Measurements from ENCODE around the gene CLDN4.
"Not testable (repeated sequence)": the region's sequence is repeated elsewhere in the genome, so short reads cannot be mapped to it uniquely, and the experiment has no call there.

The CLDN4 gene

DNA sequence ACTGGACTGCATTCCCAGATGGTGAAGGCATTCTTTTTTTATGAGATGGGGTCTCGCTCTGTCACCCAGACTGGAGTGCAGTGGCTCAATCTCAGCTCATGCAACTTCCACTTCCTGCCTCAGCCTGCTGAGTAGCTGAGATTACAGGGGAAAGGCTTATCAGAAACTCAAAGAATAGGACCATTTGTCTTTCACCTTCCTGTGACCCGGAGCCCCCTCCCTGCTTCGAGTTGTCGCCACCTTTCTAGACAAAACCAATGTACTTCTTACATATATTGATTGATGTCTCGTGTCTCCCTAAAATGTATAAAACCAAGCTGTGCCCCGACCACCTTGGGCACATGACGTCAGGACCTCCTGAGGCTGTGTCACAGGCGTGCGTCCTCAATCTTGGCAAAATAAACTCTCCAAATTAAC, 13.3 kb downstream of the CLDN4 start:
- DNase-seq, result no peak

DNA sequence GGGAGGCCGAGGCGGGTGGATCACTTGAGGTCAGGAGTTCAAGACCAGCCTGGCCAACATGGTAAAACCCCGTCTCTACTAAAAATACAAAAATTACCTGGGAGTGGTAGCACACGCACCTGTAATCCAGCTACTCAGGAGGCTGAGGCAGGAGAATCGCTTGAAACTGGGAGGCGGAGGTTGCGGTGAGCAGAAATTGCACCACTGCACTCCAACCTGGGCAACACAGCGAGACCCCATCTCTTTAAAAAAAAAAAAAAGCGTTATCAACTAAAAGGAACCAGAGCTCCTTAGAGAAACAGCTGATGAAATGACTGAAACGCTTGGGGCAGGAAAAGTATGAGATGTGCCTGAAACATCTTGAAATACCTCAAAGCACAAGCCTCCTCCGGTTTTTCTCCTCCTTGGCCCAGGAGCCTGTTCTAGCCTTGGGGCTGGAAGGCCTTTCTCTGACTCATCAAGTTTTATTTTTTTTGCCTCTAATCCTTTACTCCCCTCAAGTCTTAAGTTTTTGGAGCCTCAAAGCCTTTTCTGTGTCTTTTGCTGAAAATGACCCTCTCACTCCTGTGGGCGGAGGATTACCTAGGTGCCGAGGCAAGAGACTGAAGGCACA, 14.2 kb downstream of the CLDN4 start:
- DNase-seq, result no peak

DNA sequence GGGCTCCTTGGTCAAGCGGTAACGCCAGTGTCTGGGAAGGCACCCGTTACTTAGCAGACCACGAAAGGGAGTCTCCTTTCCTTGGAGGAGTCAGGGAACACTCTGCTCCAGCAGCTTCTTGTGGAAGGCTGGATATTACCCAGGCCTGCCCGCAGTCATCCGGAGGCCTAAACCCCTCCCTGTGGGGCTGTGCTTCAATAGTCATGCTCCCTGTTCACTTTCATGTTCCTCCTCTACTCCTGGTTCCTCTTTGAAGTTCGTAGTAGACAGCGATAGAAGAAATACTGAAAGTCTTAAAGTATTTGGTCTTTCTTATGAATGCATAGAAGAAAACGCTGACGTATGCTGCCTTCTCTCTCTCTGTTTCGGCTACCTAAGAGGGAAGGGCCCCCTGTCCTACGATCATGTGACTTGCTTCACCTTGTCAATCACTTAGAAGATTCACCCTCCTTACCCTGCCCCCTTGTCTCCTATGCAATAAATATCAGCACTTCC, 15.0 kb downstream of the CLDN4 start:
- DNase-seq, result not testable (repeated sequence)

DNA sequence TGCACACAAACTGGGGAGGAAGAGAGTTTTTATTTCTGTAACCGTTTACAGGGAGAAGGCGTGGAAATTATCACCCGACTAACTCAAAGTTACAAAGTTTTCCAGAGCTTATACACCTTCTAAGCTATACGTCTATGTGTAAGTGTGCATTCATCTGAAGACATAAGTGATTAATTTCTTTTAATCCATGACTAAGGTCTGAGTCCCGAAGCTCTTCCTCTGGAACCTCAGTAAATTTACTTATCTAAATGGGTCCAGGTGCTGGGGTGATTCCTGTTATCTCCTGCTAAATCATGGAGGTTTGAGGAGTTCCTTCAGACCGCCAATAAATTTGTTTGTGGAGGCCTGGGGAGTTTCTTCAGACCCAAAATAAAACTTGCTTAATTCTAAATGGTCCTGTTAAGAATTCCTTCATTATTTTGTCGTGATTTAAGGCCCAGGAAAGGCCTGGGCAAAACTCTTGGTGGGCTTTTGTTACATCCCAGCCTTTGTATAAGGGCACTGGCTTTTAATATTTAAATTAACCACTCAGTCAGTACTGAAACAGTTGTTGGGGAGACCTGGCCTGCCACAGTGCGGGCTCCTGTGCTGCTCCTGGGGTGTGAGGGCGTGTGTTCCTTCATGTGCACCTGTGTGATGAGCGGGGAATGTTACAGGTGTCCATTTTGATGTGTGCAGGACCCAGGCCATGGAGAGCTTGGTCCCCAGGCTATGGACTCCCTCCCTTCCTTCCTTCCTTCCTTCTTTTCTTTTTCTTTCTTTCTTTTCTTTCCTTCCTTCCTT, 17.3 kb downstream of the CLDN4 start:
- no peak for DNase-seq

DNA sequence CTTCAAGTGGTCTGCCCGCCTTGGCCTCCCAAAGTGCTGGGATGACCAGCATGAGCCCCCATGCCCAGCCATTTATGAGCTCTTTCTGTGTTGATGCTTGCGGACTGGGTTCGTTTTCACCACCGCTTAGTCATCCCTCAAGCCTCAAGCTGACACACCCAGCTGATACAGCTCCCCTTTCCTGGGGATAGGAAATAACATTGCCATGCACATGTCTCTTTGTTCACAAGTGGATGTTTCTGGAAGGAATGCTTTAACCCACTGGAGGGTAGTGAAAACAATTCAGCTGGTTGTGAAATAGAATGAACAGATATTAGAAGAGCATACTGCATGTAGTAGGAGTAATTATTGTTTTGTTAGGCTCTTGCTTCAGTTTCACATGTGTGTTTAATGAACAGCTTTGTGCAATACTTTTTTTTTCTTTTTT, 20.0 kb downstream of the CLDN4 start:
- DNase-seq, result no peak

DNA sequence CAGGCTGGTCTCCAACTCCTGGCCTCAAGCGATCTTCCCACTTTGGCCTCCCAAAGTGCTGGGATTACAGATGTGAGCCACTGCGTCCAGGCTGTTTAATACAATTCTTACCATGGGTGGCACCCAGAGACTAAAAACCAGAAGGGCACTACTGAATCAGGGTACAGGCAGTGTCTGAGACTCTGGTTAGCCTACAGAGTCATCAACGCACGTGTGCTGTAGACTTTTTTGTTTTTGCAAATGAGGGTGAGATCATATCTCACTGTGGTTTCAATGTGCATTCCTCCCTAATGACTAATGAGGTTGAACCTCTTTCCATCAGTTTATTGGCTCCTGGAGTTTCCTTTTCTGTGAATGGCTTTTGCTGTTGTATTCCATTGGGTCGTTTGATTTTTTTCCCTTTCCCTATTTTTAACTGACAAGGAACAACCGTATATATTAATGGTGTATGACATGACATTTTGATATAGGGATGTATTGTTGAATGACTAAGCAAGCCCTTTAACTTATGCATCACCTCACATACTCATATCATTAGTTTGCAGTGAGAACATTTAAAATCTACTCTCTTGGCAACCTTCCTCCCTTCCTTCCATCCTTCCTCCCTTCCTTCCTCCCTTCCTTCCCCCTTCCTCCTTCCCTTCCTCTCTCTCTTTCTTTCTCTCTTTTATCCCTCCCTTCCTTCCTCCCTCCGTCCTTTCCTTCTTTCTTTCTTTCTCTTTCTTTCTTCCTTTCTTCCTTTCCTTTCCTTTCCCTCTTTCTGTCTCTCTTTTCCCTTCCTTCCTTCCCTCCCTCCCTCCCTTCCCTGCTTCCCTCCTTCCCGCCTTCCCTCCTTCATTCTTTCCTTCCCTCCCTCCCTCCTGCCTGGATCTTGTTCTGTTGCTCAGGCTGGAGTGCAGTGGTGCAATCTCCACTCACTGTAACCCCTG, 20.9 kb downstream of the CLDN4 start:
- DNase-seq, result no peak

DNA sequence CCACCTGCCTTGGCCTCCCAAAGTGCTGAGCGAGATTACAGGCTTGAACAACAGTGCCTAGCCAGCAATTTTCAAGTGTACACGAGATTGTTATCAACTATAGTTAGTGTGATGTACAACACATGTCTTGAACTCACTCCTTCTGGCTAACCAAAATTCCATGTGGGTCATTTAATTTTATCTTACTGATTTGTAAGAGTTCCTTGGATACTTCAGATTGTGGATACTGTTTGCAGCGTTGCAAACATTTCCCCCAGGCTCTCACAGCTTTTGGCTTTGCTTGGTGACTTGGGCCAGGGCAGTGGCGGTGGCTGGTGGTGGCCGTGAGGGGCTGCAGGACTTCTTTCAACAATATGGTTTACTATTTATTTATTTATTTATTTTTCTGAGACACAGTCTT, 21.7 kb downstream of the CLDN4 start:
- no peak for DNase-seq

DNA sequence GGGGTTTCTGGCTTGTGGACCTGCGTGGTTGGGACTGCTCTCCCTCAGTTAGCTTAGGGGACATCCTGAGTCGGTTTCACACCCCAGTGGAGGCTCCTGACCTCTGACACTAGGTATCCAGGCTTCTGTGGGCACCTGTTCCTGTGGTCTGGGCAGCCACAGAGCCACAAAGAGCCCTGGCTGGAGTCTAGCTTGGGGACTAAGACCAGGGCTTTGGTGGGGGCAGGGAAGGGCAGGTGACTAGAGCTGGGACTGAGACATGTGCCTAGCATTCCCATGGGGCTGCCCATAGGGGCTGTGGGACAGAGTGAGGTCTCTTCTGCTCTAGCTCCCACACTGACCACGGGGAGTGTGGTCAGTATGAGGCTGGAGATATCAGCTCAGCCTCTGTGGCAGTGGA, 26.1 kb downstream of the CLDN4 start:
- no peak for DNase-seq

DNA sequence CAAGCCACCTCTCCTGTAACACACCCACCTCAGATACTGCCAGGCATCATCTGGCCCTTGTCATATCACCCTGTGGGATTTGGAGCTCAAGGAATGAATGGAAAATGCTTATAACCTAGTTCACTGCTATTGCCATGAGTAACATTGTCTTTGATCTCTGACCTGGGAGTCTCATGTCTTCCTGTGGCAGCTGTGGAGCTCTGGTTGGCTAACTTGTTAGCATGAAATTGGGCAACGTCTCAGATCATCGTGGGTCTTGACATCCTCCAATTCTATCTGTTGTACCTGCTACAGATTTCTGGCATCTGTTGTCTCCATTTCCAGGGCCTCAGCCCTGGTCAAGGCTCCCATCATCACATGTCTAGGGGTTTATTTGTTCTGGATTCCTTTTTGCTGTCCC, 28.0 kb downstream of the CLDN4 start:
- no peak for DNase-seq

DNA sequence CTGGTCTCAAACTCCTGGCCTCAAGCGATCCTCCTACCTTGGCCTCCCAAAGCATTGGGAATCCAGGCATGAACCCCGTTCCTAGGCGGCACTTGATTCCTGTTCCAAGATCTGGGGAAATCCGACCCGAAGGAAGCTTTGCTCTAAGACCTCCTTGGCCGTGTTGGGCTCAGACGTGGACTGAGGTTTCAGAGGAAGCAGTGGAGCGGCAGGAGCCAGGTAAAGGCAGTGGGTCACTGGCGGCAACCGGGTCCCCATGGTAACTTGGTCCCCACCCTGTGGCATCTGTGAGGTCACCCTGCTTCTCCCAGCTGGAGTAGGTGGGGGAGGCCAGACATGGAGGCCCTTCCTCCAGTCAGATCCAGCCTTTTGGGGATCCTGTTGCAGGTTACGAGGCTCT, 30.1 kb downstream of the CLDN4 start, which contains the start of gene TMEM270:
TMEM270 (plus strand) TSS at position 301 of the 400 bp plus-strand sequence; CDS start at position 337, 36 bp downstream.
- no peak for DNase-seq

DNA sequence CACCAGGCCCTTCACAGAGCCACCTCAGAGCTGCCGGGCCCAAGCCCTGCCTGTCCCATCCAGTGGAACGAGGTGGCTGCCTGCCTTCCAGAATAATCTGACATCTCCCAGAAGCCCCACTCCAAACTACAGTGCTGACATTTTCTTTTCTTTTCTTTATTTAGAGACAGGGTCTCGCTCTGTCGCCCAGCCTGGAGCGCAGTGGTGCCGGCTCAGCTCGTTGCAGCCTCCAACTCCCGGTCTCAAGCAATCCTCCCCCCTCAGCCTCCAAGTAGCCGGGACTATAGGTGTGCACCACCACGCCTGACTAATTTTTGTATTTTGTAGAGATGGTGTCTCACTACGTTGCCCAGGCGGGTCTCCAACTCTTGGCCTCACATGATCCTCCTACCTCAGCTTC, 30.5 kb downstream of the CLDN4 start:
- DNase-seq, result no peak

DNA sequence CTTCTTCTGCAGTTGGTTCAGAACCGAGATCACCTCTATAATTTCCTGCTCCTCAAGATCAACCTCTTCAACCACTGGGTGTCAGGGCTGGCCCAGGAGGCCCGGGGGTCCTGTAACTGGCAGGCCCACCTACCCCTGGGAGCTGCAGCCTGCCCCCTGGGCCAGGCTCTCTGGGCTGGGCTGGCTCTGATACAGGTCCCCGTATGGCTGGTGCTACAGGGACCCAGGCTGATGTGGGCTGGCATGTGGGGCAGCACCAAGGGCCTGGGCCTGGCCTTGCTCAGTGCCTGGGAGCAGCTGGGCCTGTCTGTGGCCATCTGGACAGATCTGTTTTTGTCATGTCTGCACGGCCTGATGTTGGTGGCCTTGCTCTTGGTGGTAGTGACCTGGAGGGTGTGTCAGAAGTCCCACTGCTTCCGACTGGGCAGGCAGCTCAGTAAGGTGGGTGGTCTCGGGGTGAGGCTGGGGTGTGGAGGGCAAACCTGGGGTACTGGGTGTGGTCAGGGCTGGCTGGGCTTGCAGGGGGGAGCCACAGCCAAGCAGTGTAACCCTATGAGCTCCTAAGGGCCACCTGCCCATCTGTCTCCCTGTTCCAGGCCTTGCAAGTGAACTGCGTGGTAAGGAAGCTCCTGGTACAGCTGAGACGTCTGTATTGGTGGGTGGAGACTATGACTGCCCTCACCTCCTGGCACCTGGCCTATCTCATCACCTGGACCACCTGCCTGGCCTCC, 34.4 kb downstream of the CLDN4 start:
- no peak for DNase-seq

DNA sequence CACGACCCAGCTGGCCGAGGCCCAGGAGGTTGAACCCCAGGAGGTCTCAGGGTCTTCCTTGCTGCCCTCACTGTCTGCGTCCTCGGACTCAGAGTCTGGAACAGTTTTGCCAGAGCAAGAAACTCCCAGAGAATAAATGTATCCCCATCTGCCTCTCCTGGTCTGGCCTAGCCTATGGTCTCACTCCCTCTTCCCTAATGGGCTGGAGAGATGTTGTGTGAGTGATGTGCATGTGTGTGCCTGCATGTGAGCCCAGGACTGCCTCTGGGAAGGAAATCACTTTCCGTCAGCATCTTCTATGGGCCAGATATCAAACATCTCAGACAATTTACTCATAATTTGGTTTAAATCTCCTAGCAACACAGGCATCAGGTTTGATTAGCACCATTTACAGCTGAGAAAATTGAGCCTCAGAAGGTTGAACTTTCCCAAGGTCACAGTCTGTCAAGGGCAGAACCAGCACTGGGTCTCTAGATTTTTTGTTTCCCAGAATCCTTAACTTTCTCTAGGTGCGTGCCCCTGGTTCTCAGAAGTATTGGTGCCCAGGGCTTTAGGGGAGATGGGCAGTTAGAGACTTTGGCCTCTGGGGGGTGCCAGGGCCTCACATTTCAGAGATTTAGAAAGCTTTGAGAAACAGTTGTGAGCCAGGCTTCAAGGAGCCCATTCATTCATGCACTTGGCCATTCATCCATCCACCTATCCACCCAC, 35.1 kb downstream of the CLDN4 start:
- no peak for DNase-seq

DNA sequence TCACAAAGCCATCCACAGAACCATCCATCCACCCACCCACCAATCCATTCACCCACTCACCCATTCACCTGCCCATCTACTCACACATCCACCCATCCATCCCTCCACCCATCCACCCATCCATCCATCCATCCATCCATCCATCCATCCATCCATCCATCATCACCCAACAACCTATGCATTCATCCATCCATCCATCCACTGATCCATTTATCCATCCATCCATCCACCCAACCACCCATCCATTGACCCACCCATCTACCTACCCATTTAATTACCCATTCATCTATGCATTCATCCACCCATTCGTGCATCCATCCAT, 35.6 kb downstream of the CLDN4 start:
- no peak for DNase-seq

DNA sequence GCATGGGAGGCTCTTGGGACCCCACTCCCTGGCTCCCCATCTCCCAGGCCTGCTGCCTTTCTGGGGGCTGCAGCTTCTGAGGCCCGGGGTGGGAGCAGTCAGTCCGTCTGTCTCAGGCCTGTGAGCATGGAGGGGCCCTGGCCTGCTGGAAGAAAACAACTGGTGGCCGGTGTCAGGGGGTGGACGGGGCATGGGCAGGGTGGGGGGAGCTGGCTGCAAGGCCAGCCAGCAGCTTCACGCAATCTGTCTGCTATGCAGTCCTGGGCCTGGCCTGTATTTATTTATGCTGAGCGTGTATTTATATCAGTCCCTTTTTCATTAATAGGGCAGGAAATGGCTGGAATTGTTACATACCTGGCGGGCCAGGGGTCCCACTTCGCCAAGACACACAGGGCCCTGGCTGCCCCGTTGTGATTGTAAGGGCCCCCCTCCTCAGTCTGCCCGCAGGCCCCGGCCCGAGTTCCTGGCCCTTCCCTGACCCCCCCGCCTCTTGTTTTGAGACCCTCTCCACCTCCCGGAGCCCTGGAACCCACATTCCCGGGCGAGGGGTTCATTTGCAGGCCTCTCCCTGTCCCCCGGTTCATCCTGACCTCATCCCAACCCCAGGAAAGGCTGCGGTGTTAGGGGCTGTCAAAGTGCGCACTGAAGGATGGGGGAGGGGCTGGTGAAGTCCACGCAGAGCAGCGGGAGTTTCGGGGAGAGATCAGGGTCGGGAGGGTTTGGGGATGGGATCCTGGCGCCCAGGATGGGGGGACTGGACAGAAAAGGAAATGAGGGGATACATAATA, 38.4 kb downstream of the CLDN4 start:
- no peak for DNase-seq

DNA sequence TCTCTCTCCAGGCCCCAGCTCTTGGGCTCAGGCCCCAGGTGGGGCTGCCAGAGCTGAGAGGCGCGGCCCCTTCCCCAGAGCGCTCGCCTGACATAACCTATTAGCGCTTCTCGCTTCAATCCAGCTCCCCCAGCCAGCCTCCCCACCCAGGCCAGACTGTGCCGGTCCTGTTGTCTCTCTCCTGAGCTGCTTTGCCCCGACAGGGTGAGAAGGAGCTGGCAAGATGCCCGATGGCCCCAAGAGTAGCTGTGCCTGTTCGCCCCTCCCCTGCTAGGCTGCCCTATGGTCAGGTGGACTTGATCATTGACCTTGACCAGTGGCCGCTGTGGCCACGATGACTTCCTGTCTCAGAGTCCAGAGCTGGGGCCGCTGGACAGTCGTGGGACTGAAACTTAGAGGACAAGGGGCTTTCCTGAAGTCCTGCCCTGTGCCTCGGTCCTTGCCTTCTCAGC, 39.3 kb downstream of the CLDN4 start:
- DNase-seq, result no peak

DNA sequence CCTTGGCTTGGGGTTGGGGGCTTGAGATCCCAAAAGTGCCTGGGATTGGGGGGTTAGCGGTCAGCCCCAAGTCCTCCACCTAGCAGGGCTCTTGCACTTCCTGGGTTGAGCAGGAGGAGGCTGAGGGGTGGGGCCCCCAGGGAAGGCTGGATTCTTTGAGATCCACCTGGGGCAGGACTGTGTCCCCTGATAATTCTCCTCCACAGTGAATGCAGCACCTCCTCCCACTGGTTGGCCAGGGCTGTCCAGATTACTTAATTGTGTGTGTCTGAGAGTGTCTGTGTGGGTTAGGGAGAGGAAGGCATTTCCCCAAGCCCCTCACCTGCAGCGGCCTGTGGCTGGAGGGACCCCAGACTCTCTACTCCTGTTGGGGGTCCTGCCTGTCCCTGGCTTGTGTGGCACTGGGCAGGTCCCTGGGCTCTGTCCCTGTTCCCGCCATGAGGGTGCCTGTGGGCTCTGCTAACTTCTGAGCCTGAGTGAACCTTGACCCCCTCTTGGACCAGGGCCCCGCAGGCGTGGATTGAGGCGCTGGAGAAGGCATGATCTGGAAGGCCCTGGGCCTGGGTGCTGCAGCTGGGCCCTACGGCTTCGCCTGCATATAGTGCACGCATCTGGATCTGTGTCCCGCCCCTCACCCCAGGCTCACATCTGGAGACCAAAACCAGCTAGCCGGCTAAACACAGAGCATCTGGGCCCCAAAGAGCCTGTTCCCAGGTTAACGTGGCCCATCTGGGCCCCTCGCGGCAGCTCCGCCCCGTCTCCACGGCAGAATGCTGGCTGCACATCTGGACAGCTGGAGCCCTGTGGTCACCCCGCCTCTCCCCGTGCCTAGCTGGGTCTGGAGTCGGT, 40.6 kb downstream of the CLDN4 start:
- DNase-seq, result no peak

DNA sequence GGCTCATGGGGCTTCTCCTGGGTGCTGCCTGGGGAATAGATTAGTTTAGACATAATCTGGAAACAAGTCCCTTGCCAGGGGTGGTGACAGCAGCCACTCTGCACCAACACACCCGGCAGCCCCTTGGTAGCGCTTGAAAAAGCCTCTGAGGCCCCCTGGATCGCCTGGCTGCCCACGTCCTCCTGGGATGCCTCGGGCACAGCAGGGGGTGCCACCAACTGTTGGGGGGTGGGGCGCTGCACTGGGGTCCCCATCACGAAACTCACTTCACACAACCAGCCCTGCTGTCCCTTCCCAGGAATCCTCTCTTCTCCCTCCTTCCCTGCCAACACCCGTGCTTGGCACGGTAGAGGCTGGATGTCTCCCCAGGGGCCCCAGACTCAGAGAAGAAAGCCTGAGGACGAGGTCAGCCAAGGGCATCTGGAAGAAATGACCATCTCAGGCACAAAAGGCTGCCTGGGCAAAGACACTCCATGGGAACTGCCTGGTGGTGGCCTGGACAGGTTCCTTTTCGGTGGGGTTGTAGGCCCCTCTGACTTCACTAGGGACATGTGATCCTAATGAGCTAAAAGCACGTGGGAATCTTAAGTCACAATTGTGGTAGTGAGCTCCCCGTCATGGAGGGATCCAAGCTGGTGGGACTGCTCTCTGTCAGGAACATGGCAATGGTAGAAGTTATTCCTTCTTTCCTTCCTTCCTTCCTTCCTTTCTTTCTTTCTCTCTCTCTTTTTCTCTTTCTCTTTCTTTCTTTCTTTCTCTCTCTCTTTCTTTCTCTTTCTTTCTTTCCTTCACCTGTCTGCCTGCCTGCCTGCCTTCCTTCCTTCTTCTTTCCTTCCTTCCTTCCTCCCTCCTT, 41.5 kb downstream of the CLDN4 start:
- no peak for DNase-seq

DNA sequence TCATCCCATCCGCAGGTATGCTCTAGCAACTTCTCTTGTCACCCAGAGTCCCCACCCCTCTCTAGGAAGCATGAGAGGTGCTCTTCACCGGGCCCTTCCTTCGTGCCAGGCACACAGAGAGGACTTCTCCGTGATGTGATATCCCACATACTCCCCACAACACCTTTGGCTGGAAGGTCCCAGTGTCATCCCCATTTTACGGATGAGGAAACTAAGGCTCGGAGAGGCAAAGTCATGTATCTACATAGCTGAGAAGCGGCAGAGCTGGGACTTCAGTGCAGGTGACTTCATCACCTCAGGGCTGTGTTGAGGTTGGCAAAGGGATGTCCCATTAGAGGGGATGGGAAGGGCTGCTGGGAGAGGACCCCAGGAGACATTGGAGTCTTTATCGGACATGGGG, 45.6 kb downstream of the CLDN4 start:
- no peak for DNase-seq
